Stimulated activated CD4-positive, alpha-beta T cell treated with anti-CD3 and anti-CD28 coated beads, Interleukin-2, amount 100 ng/mL, for 24 hours (primary cell): ENCODE data around the gene MAN2A2.
"Not testable (repeated sequence)": the region's sequence is repeated elsewhere in the genome, so short reads cannot be mapped to it uniquely, and the experiment has no call there.

ENCODE experiments used
- DNase-seq, 2 donors: peaks; one replicate each; pipeline ENCODE4 v3.0.0-alpha.2; 2020

Gene MAN2A2

DNA sequence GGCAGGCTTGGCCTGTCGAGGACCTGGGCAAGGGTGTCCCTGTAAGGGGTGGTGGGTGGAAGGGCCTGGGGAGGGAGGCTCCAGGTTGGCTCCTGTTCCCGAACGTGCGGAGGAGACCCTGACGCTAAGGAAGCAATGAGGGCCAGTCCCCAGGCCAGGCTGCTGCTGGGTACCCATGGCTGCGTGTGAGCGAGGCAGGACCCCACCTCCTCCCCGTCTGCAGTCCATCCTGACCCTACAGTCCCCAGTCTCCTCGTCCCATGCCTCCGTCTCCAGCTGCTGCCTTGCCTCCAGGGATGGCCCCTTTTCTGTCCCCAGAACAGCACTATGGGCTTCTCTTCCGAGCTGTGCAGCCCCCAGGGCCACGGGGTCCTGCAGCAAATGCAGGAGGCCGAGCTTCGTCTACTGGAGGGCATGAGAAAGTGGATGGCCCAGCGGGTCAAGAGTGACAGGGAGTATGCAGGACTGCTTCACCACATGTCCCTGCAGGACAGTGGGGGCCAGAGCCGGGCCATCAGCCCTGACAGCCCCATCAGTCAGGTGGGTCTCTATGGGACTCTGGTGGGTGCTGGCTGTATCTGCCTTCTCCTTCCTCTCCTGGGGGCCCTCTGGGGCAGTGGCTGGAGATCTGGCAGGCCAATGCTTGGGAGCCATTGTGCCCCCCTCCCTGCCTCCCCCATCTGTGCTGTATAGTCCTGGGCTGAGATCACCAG, 18.2 kb upstream of the MAN2A2 start:
- no peak for DNase-seq

DNA sequence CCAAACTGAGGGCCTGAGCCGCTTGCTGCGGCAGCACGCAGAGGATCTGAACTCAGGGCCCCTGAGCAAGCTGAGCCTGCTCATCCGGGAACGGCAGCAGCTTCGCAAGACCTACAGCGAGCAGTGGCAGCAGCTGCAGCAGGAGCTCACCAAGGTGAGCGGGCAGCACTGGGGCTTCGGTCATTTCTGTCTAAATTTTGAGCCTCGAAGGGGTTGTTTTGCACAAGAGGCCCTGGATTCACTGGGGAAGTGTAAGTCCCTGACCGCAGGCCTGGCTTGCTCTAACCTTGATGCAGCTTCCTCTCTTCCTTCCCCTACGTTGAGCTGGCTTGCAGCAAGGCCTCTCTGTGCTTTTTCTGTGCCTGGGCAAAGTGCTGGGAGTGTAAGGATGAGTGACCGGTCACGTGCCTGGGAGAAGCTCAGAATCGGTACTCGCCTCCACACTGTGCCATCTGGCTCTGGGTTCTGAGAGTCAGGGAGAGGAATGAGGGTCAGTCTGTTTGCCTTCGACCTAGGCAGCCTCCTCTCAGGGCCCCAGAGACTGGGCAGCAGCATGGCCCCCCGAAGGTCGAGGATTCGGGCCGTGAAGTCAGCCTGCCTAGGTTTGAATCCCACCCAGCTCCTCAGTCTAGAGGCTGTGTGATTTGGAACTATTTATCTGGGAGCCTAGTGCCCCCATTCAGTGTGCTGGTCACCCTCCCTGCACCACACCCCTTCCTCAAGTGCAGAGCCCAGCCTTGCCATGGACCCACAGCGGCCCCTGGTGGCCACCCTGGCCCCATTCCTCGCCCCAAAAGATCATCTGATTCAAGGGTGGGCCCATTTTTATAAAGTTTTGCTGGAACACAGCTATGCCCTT, 17.4 kb upstream of the MAN2A2 start:
- peak; percentile 87 to 91 for DNase-seq

DNA sequence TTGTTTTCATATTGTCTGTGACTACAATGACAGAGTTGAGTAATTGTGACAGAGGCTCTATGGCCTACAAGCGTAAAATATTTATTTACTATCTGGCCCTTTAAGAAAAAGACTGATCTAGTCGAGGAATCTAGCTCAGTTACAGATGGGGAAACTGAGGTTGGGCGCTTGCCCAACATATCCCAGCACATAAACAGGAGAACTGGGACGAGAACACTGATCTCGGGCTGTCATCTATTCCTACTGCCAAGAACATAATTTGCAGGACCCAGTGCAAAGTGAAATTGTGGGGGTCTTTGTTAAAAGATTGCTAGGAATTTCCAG, 16.8 kb upstream of the MAN2A2 start:
- no peak for DNase-seq

DNA sequence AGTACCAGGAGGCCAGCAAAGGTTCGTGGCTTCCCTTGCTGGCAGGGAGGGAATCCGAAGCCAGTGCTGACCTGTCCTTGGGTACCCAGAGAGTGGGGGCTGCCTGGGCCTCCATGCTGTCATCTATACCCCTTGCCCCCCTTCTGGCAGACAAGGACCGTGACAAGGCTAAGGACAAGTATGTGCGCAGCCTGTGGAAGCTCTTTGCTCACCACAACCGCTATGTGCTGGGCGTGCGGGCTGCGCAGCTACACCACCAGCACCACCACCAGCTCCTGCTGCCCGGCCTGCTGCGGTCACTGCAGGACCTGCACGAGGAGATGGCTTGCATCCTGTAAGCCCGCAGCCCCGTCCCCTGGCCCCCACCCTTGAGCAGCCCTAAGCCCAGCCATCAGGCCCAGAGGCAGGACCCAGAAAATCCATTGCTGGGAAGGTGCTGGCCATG, 16.0 kb upstream of the MAN2A2 start:
- DNase-seq: no peak

DNA sequence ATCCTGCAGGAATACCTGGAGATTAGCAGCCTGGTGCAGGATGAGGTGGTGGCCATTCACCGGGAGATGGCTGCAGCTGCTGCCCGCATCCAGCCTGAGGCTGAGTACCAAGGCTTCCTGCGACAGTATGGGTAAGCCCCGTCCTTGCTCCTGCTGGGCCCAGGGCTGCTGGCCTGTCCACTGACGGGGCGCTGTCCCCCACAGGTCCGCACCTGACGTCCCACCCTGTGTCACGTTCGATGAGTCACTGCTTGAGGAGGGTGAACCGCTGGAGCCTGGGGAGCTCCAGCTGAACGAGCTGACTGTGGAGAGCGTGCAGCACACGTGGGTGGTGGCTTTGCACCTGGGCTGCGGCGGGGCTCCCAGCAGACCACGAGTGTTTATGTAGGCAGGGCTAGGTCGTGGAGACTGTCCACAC, 13.8 kb upstream of the MAN2A2 start:
- no peak for DNase-seq

DNA sequence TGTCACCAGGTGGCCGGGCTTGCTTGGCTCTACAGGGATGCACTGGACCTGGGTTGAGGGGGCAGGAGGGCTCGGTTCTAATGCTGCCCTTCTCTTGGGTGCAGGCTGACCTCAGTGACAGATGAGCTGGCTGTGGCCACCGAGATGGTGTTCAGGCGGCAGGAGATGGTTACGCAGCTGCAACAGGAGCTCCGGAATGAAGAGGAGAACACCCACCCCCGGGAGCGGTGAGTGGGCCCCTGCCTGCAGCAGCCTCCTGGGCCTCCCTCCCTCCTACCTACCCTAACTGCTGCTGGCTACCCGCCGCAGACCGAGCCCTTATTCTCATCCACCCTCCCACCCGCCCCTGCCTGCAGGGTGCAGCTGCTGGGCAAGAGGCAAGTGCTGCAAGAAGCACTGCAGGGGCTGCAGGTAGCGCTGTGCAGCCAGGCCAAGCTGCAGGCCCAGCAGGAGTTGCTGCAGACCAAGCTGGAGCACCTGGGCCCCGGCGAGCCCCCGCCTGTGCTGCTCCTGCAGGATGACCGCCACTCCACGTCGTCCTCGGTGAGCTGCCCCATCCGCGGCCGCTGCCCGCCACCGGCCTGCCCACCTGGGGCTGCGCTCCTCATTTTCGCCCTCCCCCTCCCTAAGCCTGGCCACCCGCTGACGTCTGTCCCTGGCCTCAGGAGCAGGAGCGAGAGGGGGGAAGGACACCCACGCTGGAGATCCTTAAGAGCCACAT, 13.2 kb upstream of the MAN2A2 start:
- DNase-seq: no peak

DNA sequence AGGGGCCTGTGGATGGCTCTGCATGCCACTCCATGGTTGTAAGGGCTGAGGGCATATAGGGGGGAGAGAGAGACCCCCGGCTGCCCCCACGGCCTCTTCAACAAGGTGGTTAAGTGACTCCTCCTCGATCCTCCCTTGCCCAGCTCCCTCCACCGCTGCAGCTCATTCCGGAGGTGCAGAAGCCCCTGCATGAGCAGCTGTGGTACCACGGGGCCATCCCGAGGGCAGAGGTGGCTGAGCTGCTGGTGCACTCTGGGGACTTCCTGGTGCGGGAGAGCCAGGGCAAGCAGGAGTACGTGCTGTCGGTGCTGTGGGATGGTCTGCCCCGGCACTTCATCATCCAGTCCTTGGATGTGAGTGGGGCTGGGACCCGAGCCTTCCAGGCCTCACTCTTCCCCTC, 12.3 kb upstream of the MAN2A2 start:
- no peak for DNase-seq

DNA sequence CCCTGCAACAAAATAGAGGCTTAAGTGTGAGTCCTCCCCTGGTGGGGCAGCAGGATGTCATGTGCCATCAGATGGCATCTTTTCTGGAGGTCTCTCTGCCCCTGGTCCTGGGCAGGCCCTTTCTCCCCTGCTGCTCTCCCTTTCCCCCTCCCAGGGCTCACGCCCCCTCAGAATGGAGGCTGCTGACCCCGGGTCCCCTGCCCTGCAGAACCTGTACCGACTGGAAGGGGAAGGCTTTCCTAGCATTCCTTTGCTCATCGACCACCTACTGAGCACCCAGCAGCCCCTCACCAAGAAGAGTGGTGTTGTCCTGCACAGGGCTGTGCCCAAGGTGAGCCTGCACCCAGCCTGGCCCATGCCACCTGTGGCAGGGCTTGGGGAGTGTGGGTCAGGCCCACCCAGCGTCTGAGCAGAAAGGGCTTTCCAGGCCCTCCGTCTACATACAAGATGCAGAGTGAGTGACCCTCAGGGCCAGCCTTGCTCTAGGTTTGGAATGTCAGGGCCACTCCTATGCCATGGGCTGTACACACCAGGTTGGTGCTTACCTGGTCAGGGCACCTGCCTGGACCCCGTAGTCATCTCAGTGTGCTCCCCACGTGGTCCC, 11.7 kb upstream of the MAN2A2 start:
- no peak for DNase-seq

DNA sequence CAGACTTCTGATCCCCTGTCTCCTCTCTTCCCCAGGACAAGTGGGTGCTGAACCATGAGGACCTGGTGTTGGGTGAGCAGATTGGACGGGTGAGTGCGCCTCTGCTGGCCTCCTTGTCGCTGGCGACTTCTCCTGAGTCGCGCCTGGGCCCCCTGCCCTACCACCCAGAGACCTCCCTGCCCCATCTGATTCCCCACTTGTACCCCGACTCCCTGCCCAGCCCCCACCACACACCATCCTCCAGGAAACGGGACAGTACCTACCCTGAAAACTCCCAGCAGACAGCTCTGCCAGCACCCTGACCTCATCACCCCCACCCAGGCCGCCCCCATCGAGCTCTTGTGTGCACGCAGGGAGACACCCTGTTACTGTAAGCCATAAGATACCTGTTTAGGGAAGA, 11.1 kb upstream of the MAN2A2 start:
- no peak for DNase-seq

DNA sequence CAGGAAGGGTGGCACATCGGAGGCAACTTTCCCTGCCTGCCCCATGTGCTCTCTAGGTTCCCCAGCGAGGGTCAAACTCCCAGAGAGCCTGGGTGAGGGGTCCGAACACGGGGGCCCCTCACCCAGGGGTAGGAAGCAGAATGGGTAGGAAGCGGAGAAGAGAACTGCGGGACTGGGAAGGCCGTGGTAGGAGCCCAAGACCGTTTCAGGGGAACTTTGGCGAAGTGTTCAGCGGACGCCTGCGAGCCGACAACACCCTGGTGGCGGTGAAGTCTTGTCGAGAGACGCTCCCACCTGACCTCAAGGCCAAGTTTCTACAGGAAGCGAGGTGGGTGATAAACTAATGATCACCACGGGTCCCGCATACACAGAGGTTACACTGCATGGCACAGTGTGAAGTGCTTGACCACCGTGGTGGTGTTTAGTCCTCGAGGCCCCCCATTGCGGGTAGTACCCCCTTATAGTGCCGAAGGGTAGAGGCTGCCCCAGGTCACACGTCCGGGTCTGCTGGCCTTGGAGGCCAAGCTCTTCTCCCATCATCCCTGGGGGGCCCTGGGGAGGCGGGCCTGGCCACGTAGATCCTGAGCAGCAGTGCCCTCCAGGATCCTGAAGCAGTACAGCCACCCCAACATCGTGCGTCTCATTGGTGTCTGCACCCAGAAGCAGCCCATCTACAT, 10.5 kb upstream of the MAN2A2 start:
- no peak for DNase-seq

DNA sequence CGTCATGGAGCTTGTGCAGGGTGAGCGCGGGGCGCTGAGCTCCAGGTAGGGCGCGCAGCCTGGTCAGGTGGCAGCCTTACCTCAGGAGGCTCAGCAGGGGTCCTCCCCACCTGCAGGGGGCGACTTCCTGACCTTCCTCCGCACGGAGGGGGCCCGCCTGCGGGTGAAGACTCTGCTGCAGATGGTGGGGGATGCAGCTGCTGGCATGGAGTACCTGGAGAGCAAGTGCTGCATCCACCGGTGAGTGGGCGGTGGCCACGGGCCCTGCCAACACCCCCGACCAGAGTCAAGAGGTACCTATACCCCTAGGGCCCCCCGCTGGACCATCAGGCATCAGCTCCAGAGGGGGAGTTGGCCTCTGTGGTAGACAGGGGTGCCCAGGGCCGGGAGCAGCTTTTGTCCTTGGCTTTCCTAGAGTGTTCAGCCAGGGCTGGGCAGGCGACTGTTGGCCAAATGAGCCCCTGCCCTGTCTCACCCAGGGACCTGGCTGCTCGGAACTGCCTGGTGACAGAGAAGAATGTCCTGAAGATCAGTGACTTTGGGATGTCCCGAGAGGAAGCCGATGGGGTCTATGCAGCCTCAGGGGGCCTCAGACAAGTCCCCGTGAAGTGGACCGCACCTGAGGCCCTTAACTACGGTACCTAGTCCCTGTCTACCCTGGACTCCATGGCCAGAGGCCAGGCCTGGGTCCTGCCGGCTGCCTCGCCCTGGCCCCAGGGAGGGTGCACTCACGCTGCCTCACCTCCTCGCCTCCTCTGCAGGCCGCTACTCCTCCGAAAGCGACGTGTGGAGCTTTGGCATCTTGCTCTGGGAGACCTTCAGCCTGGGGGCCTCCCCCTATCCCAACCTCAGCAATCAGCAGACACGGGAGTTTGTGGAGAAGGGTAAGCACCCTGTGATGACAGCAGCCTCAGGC, 9.7 kb upstream of the MAN2A2 start:
- peak in 1 of 2 donors; percentile 35 for DNase-seq

DNA sequence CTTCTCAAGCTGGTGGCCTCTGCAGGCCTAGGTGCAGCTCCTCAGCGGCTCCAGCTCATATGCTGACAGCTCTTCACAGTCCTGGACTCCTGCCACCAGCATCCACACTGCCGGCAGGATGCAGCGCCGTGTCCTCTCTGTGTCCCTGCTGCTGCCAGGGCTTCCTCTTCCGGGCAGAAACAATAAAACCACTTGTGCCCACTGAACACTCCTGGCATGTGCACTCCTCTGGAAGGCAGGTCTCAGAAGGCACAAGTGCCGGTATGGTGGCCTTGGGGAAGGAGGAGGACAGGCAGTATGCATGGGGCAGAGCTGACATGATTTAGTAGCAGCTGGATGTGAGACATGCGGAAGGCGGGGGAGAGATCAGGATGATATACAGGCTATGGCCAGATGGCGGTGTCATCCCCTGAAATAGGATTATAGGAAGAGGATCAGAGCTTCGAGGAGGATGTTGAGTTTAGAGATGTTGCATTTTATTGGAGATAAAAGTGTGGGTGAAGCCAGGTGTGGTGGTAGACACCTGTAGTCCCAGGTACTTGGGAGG, 7.5 kb upstream of the MAN2A2 start:
- no peak for DNase-seq

DNA sequence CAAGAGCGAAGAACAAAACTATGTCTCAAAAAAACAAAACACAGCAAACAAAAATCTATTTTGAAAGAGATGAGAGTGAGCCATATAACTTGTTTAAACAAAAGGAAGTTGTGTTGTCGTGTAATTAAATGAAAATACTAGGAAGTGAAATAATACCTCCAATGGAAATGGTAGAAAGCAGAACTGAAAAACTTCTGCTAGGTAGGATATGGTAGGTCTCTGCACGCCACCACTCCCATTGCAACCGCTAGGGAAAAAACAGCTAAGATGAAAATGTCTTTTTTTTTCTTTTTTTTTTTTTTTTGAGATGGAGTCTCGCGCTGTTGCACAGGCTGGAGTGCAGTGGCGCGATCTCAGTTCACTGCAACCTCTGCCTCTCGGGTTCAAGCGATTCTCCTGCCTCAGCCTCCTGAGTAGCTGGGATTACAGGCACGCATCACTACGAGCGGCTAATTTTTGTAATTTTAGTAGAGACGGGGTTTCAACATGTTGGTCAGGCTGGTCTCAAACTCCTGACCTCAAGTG, 5.9 kb upstream of the MAN2A2 start:
- not testable (repeated sequence) for DNase-seq

DNA sequence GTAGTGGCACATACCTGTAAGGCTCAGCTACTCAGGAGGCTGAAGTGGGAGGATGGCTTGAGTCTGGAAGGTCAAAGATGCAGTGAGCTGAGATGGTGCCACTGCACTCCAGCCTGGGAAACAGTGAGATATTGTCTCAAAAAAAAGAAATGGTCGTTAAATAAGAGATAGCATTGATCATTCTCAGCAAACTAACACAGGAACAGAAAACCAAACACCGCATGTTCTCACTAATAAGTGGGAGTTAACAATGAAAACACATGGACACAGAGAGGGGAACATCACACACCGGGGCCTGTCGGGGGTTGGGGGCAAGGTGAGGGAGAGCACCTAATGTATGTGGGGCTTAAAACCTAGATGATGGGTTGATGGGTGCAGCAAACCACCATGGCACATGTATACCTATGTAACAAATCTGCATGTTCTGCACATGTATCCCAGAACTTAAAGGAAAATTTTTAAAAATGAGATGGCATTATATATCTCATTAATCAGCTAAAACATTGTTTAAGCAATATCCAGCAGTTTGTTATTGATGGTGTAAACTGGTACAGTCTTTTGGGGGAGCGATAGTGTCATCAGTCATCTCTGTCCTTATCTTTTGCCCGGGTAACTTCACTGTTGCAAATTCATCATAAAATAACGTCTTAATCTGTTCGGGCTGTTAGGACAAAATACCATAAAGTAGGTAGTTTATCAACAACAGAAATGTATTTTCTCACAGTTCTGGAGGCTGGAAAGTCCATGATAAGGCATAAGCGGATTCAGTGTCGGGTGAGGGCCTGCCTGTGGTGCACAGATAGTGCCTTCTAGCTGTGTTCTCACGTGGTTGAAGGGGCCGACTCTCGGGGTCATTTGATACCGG, 1.7 kb upstream of the MAN2A2 start:
- no peak for DNase-seq

DNA sequence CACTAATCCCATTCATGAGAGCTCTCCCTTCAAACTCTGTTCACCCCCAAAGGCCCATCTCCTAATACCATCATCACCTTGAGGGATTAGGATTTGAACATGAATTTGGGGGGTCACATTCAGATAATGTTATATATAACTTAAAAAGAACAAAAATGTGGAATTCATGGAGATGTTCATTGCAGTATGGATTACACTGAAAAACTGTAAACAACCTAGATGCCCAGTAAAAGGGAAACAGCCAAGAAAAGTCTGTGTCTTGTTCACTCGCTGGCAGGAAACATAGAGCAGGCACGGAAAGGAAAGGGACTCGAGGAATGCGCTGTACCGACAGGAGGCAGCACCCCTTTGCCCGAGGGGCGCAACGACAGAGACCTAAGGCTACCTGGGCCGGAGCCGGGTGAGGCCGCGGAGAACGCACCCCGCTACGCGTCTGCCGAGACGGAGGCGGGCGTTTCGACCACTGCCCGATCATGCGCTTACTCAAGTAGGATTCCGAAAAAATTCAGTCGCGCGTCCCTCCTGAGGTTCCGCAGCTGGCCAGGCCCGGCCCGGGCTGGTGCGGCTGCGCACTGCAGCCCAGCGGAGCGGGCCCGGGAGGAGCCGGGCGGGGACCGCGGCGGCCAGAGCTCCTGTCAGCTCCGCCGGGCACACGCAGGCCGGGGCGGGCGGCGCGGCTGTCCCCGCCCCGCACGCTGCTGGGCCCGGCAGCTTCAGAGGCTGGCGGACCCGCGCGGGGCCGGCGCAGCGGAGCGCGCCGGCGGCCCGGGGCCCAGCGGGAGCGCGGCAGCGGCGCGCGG, 862 bp upstream of the MAN2A2 start:
- peak; percentile 74 to 75 for DNase-seq

DNA sequence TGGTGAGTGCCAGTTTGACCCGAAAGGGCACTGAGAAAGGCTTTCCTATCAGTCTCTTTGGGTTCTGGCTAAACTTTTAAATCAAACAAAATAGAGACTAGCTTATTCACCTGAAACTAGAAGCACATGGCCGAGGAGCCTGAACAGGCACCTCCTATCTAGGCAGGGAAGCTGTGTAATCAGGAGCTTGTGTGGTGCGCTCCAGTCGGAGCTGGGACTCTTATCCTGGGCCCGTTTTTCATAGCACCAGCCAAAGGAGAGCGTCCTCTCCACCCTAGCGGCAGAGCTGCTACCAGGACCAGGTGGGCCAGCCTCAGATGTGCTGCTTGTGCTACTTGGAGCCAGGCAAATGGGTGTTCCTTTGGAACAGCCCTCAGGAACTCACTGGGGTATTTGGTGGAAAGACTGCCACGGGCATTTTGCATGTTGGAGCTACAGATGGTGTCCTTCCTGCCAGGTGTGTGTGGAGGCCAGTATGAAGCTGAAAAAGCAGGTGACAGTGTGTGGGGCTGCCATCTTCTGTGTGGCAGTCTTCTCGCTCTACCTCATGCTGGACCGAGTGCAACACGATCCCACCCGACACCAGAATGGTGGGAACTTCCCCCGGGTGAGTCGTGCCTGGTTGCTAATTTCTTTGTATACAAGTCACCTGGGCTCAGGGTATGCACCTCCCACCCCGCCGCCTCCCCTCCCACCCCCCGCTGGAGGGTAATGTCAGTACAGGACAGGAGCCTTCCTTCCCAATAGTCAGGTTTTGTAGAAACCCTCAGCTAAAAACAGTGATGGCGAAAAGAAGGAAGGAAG, 833 bp downstream of the MAN2A2 start:
- peak in 1 of 2 donors; percentile 19 for DNase-seq

DNA sequence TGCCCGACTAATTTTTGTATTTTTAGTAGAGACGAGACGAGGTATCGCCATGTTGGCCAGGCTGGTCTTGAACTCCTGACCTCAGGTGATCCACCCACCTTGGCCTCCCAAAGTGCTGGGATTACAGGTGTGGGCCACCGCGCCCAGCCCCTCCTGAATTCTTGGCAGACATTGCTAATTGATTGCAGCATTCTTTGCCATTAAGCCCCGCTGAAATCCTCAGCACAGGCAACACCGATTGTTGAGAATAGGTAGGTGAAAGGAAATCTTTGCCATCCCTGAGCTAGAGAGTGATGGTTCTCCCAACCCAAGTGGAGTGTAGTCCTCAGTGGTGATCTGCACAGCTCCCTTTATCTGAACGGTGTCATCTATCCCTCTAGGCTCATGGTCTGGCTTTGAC, 1.6 kb downstream of the MAN2A2 start:
- no peak for DNase-seq
